Measurements from ENCODE around the gene SYP. TPM values are rescaled to one million over a fixed set of nuclear protein-coding genes. Genes with fewer than 3 reads are reported as not detected.

Gene SYP
- total and polyA plus RNA-seq, 12 donors: 0.59 to 2.9 (median 1.2) TPM

GRCh38 chrX:49165901-49166881 lies 33.8 kb downstream of the SYP start:
- WGBS, 2 donors: 6 to 11% methylated on average over 52 to 61 of the region's 61 CpGs
- peak in 6 of 9 donors; percentile 25 to 58 (median 44) for TF ChIP-seq CTCF (IDR thresholded peaks at IDR 0.05)
- DNase-seq (peak; percentile 78 to 83), ATAC-seq (peak; percentile 39 to 67 (median 52))
- H3K4me1 ChIP-seq: peaks cover 0 to 29% (median 11%) of the 10 kb centered on the region in 9 donors
- no peaks in the 10 kb centered on the region for H3K9me3 ChIP-seq
- H3K4me3 ChIP-seq: peak overlapping the region; percentile 21 to 56 (median 49)
- H3K27ac ChIP-seq: peak overlapping the region; percentile 84 to 96 (median 94)
- no peaks in the 10 kb centered on the region for H3K36me3 ChIP-seq
- H3K27me3 ChIP-seq: no peaks in the 10 kb centered on the region
- intact Hi-C loops (cut with DNase I): loop anchor here in 1 of 10 donors (2.0 to 5.0 kb wide), 2 partner anchors 19 to 44 kb away; partner anchors contain the start of gene GPKOW

DNA sequence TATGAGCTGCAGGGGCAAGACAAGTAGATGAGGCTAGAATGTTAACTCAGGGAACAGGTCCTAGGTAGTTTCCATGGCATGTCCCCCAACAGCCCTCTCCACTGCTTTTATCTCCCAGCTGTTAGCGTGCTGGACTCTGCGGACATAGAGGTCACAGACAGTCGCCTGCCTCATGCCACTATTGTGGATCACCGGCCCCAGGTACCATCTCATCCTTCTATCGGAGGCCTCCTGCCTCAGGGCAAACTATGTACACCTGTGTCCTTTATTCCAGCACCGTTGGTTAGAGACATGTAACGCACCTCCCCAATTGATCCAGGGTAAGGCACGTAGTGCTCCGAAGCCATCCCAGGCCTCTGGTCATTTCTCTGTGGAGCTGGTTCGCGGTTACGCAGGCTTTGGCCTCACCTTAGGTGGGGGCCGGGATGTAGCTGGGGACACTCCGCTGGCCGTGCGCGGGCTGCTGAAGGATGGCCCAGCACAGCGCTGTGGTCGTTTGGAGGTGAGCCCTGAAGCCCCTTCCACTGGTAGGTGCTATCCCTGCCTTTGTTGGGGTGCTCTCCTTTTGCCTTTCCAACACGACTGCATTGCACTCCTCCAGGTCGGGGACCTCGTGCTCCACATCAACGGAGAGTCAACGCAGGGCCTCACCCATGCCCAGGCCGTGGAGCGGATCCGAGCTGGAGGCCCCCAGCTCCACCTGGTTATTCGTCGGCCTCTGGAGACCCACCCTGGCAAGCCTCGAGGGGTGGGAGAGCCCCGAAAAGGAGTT lies 35.2 kb downstream of the SYP start:
- Histone ChIP-seq H3K27me3 (no peaks in the 10 kb centered on the region), H3K4me3 (no peak overlapping the region), H3K9me3 (no peaks in the 10 kb centered on the region), H3K27ac (peak overlapping the region in 9 of 10 donors; percentile 87 to 96 (median 94)), H3K36me3 (no peaks in the 10 kb centered on the region), H3K4me1 (peaks cover 0 to 29% (median 11%) of the 10 kb centered on the region in 9 donors)
- ATAC-seq: no peak
- no peak for TF ChIP-seq CTCF (IDR thresholded peaks at IDR 0.05)
- no peak for DNase-seq
- 87 to 89% methylated on average over 31 of the region's 31 CpGs for WGBS, 2 donors
- intact Hi-C loops (cut with DNase I): loop anchor here in 1 of 10 donors (2.0 to 5.0 kb wide), 2 partner anchors 20 to 42 kb away; partner anchors contain the start of gene GPKOW

- peak overlapping the region; percentile 87 to 96 (median 93) for H3K27ac ChIP-seq
- TF ChIP-seq CTCF (IDR thresholded peaks at IDR 0.05): peak; percentile 58 to 84 (median 76)
- H3K9me3 ChIP-seq: no peaks in the 10 kb centered on the region
- intact Hi-C loops (cut with DNase I): loop anchor here in 1 of 10 donors (2.0 kb wide), 1 partner anchor 21 kb away; no protein-coding TSS in a partner anchor
- DNase-seq: peak; percentile 88 to 89
- peak overlapping the region in 9 of 10 donors; percentile 17 to 58 (median 51) for H3K4me3 ChIP-seq
- 1 to 2% methylated on average over 33 to 69 of the region's 69 CpGs for WGBS, 2 donors
- no peaks in the 10 kb centered on the region for H3K36me3 ChIP-seq
- no peaks in the 10 kb centered on the region for H3K27me3 ChIP-seq
- peak; percentile 64 to 83 (median 78) for ATAC-seq
- peaks cover 0 to 29% (median 11%) of the 10 kb centered on the region in 9 donors for H3K4me1 ChIP-seq
Measured at GRCh38 chrX:49163555-49164419, 36.2 kb downstream of the SYP start.
